Smooth muscle cell (in vitro differentiated cells): Measurements from ENCODE around the gene SMIM41. TPM values are rescaled to one million over a fixed set of nuclear protein-coding genes. Genes with fewer than 3 reads are reported as not detected.

Experiments
- DNase-seq: peaks from one replicate; lab custom pipeline; 2025; ENCODE audit not compliant: unreplicated experiment; lab: John Stamatoyannopoulos, UW
- H2AFZ ChIP-seq: fragments of 200-600 bp; sonication (generic); 2 replicates; pipeline ENCODE4 v1.6.0; 2016; ENCODE audit warnings: antibody characterized with exemption, low read depth, mild to moderate bottlenecking
- H3F3A ChIP-seq: fragments of 200-600 bp; sonication (generic); 2 replicates; pipeline ENCODE4 v1.6.0; 2017; ENCODE audit warnings: antibody characterized with exemption, low read depth
- H3K27ac ChIP-seq: fragments of 200-600 bp; sonication (generic); 2 replicates; pipeline ENCODE4 v1.5.1; 2016; ENCODE audit warnings: low read depth, mild to moderate bottlenecking
- H3K27me3 ChIP-seq: fragments of 200-600 bp; sonication (generic); 2 replicates; pipeline ENCODE4 v1.6.1; 2016; ENCODE audit warnings: low read depth, mild to moderate bottlenecking
- H3K36me3 ChIP-seq: fragments of 200-600 bp; sonication (generic); 2 replicates; pipeline ENCODE4 v1.5.1; 2016; ENCODE audit warnings: low read depth
- H3K4me1 ChIP-seq: fragments of 200-600 bp; sonication (generic); 2 replicates; pipeline ENCODE4 v1.5.1; 2016; ENCODE audit warnings: low read depth
- H3K4me2 ChIP-seq: fragments of 200-600 bp; sonication (generic); 2 replicates; pipeline ENCODE4 v1.6.0; 2016; ENCODE audit warnings: mild to moderate bottlenecking
- H3K4me3 ChIP-seq: fragments of 200-600 bp; sonication (generic); 2 replicates; pipeline ENCODE4 v1.5.1; 2016; ENCODE audit warnings: mild to moderate bottlenecking
- H3K79me2 ChIP-seq: fragments of 200-600 bp; sonication (generic); 2 replicates; pipeline ENCODE4 v1.6.0; 2016; ENCODE audit warnings: low read depth, mild to moderate bottlenecking
- H3K9ac ChIP-seq: fragments of 200-600 bp; sonication (generic); 2 replicates; pipeline ENCODE4 v1.6.0; 2016; ENCODE audit warnings: low read depth
- H3K9me3 ChIP-seq: fragments of 200-600 bp; sonication (generic); replicated peaks from 2 replicates; pipeline ENCODE4 v1.5.1; 2016; ENCODE audit warnings: low read depth
- H4K20me1 ChIP-seq: fragments of 200-600 bp; sonication (generic); 2 replicates; pipeline ENCODE4 v1.6.0; 2016; ENCODE audit warnings: low read depth
- CTCF ChIP-seq: fragments of 200-600 bp; sonication (generic); IDR thresholded peaks from 2 replicates; pipeline ENCODE4 v1.5.1; 2017; ENCODE audit warnings: borderline replicate concordance, mild to moderate bottlenecking, antibody characterized with exemption; ENCODE audit not compliant: insufficient read depth, poor library complexity, severe bottlenecking
- WGBS: methylation state at CpG from one replicate; pipeline ENCODE4 v1.1.7; 2016; ENCODE audit warnings: low lambda C conversion rate; 5-methylcytosine and 5-hydroxymethylcytosine counted together
- polyA plus RNA-seq: library from polyadenylated mRNA; unstranded; fragments of >200 nt; fragmentation: Nextera tagmentation; extraction: Ambion mirVana; gene quantifications from 2 replicates; pipeline ENCODE4 v1.2.1, GENCODE V29; 2016
- total RNA-seq: library from RNA; depleted of rRNA; stranded (reverse); fragments of >200 nt; gene quantifications from 2 replicates; pipeline ENCODE4 v1.2.3, GENCODE V29; 2014

SMIM41 gene
- total and polyA plus RNA-seq, 2 experiments from 2014 or later, result not detected

- Histone ChIP-seq H3K4me2 (no peak overlapping the region), H3K4me1 (no peaks in the 10 kb centered on the region), H3K79me2 (no peaks in the 10 kb centered on the region), H3K9me3 (no peaks in the 10 kb centered on the region), H2AFZ (no peak overlapping the region), H3F3A (no peaks in the 10 kb centered on the region), H4K20me1 (no peaks in the 10 kb centered on the region), H3K36me3 (no peaks in the 10 kb centered on the region), H3K27me3 (no peaks in the 10 kb centered on the region), H3K9ac (no peak overlapping the region), H3K4me3 (no peak overlapping the region), H3K27ac (no peak overlapping the region)
- DNase-seq, result no peak
- WGBS, result 70% methylated on average over 4 of the region's 4 CpGs
- no peak for TF ChIP-seq CTCF
Observed at GRCh38 chr12:52122540-52122871, 43.0 kb downstream of the SMIM41 start.

GRCh38 chr12:52122904-52123303 is 43.4 kb downstream of the SMIM41 start:
- Histone ChIP-seq H3K4me1 (no peaks in the 10 kb centered on the region), H3K4me3 (no peak overlapping the region), H3K79me2 (no peaks in the 10 kb centered on the region), H3K27ac (no peak overlapping the region), H3K9me3 (no peaks in the 10 kb centered on the region), H3F3A (no peaks in the 10 kb centered on the region), H3K27me3 (no peaks in the 10 kb centered on the region), H3K4me2 (no peak overlapping the region), H3K9ac (no peak overlapping the region), H2AFZ (no peak overlapping the region), H4K20me1 (no peaks in the 10 kb centered on the region), H3K36me3 (no peaks in the 10 kb centered on the region)
- DNase-seq, result no peak
- no peak for TF ChIP-seq CTCF
- WGBS, result 90% methylated on average over 7 of the region's 7 CpGs

- Histone ChIP-seq H3K27me3 (no peaks in the 10 kb centered on the region), H3K79me2 (no peaks in the 10 kb centered on the region), H2AFZ (no peak overlapping the region), H3K36me3 (no peaks in the 10 kb centered on the region), H3K9me3 (no peaks in the 10 kb centered on the region), H3K27ac (no peak overlapping the region), H3K9ac (no peak overlapping the region), H3K4me3 (no peak overlapping the region), H4K20me1 (no peaks in the 10 kb centered on the region), H3F3A (no peaks in the 10 kb centered on the region), H3K4me1 (no peaks in the 10 kb centered on the region), H3K4me2 (no peak overlapping the region)
- no peak for DNase-seq
- TF ChIP-seq CTCF, result no peak
- 72% methylated on average over 8 of the region's 8 CpGs for WGBS
Observed at GRCh38 chr12:52123487-52124186, 44.1 kb downstream of the SMIM41 start.

GRCh38 chr12:52125476-52125900 is 46.0 kb downstream of the SMIM41 start:
- no peak overlapping the region for H3K27ac ChIP-seq
- H3F3A ChIP-seq, result no peaks in the 10 kb centered on the region
- no peaks in the 10 kb centered on the region for H3K9me3 ChIP-seq
- H3K4me1 ChIP-seq, result no peaks in the 10 kb centered on the region
- no peaks in the 10 kb centered on the region for H3K79me2 ChIP-seq
- H3K9ac ChIP-seq, result no peak overlapping the region
- no peak for DNase-seq
- H3K36me3 ChIP-seq, result no peaks in the 10 kb centered on the region
- no peaks in the 10 kb centered on the region for H3K27me3 ChIP-seq
- no peak overlapping the region for H3K4me2 ChIP-seq
- 63% methylated on average over 3 of the region's 6 CpGs for WGBS
- H2AFZ ChIP-seq, result no peak overlapping the region
- no peak for TF ChIP-seq CTCF
- H4K20me1 ChIP-seq, result no peaks in the 10 kb centered on the region
- H3K4me3 ChIP-seq, result no peak overlapping the region
